Endothelial cell of umbilical vein (primary cell): Measurements from ENCODE around the gene GNPDA1.

Experiments used
- CTCF ChIP-seq, 2 donors: IDR thresholded peaks; 1 replicate in 1 of 2; 2 replicates in 1 of 2; pipeline ENCODE4 v1.5.1; 2011; ENCODE audit warnings: low read length in 2 of 2, mild to moderate bottlenecking in 2 of 2, moderate library complexity in 2 of 2, control low read depth in 1 of 2, inconsistent platforms in 1 of 2, low read depth in 1 of 2; ENCODE audit not compliant: insufficient read depth in 1 of 2; ENCODE audit errors: extremely low read depth in 1 of 2
- POLR2AphosphoS5 ChIP-seq: IDR thresholded peaks from 2 replicates; pipeline ENCODE4 v1.6.1; 2012; ENCODE audit warnings: low read depth, mild to moderate bottlenecking, control low read depth, low read length, moderate library complexity; ENCODE audit not compliant: insufficient read depth
- TF ChIP-seq, protein P1 (sequence below): IDR thresholded peaks from 2 replicates; pipeline ENCODE4 v1.6.1; 2011; ENCODE audit not compliant: insufficient read depth, insufficient read length

GRCh38 chr5:142012792-142013388, at the start of gene GNPDA1:
- TF ChIP-seq CTCF (IDR thresholded peaks at IDR 0.05; ENCODE audit: extremely low read depth in 1 of 2, insufficient read depth in 1 of 2, low read depth in 1 of 2, low read length in 2 of 2) (peak in 1 of 2 donors; percentile 9), POLR2AphosphoS5 (peak; percentile 87)
- TF ChIP-seq, protein P1, sequence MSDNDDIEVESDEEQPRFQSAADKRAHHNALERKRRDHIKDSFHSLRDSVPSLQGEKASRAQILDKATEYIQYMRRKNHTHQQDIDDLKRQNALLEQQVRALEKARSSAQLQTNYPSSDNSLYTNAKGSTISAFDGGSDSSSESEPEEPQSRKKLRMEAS = peak; percentile 47
